PFSK-1 (cell line): ENCODE measurements around the gene COA1.

Source experiments
- FOXP2 ChIP-seq: optimal IDR thresholded peaks from 2 replicates; pipeline ENCODE3; 2011; ENCODE audit warnings: borderline replicate concordance, control low read depth, inconsistent platforms; ENCODE audit not compliant: insufficient read depth; ENCODE audit errors: extremely low read length, extremely low read depth
- POLR2AphosphoS5 ChIP-seq: IDR thresholded peaks from 2 replicates; pipeline ENCODE4 v1.6.1; 2012; ENCODE audit warnings: low read depth, mild to moderate bottlenecking, control low read depth, low read length, moderate library complexity

DNA sequence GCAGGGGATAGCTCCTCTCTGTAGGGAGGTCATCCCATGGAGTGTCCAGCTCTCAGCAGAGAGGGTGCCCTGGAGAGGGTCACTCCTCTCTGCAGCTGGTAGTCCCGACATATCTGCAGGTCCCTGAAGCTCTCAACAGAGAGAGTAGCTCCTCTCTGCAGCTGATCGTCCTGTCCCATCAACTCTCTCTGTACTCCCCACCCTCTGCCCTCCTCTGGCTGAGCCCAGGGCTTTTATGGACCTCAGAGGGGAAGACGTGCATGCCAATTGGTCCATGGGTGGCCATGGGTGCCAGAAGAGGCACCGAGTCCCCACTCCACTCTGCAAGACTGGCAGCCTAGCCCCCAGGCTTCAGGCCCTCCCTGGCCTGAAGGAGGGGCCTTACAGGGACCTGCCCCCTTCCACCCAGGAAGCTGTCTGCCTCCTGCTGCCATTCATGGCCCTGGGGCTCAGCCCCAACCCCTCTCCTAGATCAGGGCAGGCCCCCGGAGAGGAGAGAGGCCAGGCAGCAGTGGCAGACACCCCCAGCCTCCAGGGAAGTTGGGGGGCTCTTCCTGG, 20.1 kb upstream of the COA1 start:
- TF ChIP-seq POLR2AphosphoS5 = no peak
- TF ChIP-seq FOXP2 = no peak
